ENCODE results near the gene TROAP.
A peak's percentile ranks its signal among the peaks of the same experiment; 100 is the strongest.
"Not testable (repeated sequence)": the region's sequence is repeated elsewhere in the genome, so short reads cannot be mapped to it uniquely, and the experiment has no call there.

TROAP gene

GRCh38 chr12:49330631-49331379 is 7.8 kb downstream of the TROAP start:
- no peak for DNase-seq

- DNase-seq = no peak
These were observed 8.5 kb downstream of the TROAP start for GRCh38 chr12:49331380-49332222.

- DNase-seq = no peak
These were observed 9.4 kb downstream of the TROAP start for GRCh38 chr12:49332441-49332861.

- no peak for DNase-seq
These were observed 9.9 kb downstream of the TROAP start for GRCh38 chr12:49332891-49333371.

GRCh38 chr12:49333778-49334177 is 10.7 kb downstream of the TROAP start:
- not testable (repeated sequence) for DNase-seq

- no peak for DNase-seq
These were observed 11.2 kb downstream of the TROAP start for GRCh38 chr12:49334226-49334625.

GRCh38 chr12:49334681-49335080 is 11.6 kb downstream of the TROAP start:
- DNase-seq = no peak

GRCh38 chr12:49335118-49335954 is 12.3 kb downstream of the TROAP start:
- DNase-seq = no peak

- DNase-seq = no peak
These were observed 13.0 kb downstream of the TROAP start for GRCh38 chr12:49335955-49336644.

- peak; percentile 76 for DNase-seq
These were observed 13.9 kb downstream of the TROAP start, which contains the start of gene C1QL4 for GRCh38 chr12:49336645-49337584. TSS of gene C1QL4 (minus strand) at chr12:49337188. CDS start at chr12:49336477, 711 bp downstream.

- DNase-seq = no peak
These were observed 15.9 kb downstream of the TROAP start for GRCh38 chr12:49338830-49339463.

- DNase-seq = no peak
These were observed 16.4 kb downstream of the TROAP start for GRCh38 chr12:49339464-49339861.

GRCh38 chr12:49340095-49340870 is 17.2 kb downstream of the TROAP start:
- no peak for DNase-seq

GRCh38 chr12:49340971-49341776 is 18.1 kb downstream of the TROAP start:
- DNase-seq = no peak

GRCh38 chr12:49341777-49342065 is 18.7 kb downstream of the TROAP start:
- DNase-seq = no peak

- DNase-seq = peak; percentile 32
These were observed 19.2 kb downstream of the TROAP start for GRCh38 chr12:49342066-49342913.

- DNase-seq = no peak
These were observed 20.1 kb downstream of the TROAP start for GRCh38 chr12:49342914-49343731.
